Stimulated activated CD4-positive, alpha-beta T cell treated with anti-CD3 and anti-CD28 coated beads, TNF-alpha, amount 100 ng/mL, for 1 hour (primary cell): ENCODE measurements around the gene TENT5A.

Source experiments
- DNase-seq, 3 donors: peaks; one replicate each; pipeline ENCODE4 v3.0.0-alpha.2; 2020; ENCODE audit warnings: low read depth in 3 of 3, low spot score in 1 of 3

Gene TENT5A

DNA sequence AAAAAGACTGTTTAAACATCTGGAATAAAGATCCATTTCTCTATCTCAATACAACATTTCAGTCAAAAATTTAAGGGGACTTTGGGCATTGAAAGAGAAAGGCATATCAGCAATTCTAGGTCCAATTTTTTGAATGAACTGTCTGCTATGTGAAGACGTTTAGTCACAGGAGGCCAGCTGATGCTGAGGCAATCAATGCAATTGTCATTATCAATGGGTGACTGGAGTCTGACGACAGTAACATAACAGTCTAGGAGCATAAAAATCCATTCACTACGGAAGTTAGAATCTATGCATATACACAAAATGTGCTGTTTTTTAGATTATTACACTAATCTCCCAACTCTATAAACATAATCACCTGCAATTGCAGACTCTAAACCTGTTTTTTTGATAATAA lies 37.8 kb downstream of the TENT5A start:
- no peak for DNase-seq

DNA sequence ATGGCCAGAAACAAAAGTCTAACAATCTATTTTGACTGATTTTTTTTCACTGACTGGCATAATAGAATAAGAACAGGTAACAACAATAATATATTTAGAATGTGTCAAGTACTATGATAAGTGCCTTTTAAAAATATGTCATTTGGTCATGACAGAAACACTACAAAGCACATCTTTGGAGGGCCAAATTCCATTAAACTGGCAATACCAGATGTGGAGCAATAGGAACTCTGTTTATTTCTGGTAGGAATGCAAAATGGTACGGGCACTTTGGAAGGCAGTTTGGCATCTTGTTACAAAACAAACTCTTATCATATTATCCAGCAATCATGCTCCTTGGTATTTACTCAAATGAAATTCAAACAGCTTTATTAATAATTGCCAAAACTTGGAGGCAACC lies 39.3 kb downstream of the TENT5A start:
- DNase-seq = no peak

DNA sequence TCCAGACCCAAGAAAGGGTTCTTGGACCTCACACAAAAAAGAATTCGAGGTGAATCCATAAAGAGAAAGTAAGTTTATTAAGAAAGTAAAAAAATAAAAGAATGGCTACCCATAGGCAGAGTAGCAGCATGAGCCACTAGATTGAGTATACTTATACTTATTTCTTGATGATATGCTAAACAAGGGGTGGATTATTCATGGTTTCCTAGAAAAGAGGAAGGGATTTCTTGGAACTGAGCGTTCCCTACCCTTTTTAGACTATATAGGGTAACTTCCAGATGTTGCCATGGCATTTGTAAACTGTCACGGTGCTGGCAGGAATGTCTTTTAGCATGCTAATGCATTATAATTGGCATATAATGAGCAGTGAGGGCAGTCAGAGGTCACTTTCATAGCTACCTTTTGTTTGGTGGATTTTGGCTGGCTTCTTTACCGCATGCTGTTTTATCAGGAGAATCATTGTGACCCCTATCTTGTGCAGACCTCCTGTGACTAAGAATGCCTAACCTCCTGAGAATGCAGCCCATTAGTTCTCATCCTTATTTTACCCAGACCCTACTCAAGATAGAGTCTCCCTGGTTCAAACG lies 44.3 kb downstream of the TENT5A start:
- DNase-seq = no peak

DNA sequence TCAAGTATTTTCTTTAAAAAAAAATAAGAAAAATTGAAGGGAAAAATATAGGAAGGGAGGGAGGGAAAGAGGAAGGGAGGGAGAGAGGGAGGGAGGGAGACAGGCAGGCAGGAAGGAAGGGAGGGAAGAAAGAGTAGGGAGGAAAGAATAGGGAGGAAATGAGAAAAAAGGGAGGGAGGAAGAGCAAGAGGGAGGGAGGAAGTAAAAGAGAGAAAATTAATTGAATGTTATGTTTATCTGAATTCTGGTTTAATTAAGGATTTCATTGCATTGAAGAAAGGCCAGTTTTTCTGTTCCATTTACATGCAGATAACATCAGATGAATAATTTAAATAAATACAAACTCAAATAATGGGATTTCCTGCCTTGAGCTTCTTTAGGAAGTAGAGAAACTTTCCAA lies 47.8 kb downstream of the TENT5A start:
- DNase-seq = no peak

DNA sequence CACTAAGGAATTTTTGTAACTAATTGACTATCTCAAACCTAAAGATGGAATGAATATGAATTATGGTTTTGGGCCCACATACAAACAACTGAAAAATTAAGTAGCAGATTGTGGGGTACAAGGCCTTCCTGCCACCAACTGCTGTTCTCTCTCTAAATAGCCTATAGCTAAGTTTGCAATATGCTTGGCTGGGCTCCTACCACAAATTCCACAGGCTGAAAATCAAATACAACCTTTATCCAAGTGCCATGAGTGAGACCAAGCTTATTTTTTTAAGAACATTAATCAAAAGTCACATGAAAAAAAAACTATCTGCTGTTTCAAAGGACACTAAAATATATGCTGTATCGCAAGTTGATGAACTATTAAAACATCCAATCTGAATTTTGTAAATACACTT lies 52.1 kb downstream of the TENT5A start:
- DNase-seq = no peak

DNA sequence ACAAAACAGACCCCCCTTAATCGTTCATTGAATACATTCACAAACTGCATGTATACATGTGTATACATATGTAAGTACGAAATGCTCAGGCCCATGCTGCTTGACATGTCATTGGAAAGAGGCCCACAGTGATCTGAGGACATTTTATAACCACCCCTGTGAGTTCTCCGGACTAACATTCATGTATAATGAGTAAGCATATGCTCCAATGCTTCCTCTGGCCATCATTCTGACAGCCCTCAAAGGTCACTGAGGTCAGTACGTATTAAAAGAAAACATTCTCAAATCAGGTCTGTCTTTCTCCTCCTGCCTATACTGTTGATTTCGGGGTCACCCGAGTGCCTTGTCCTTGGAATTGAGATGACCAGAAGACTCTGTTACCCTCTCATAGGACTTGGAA lies 54.9 kb downstream of the TENT5A start:
- DNase-seq = no peak

DNA sequence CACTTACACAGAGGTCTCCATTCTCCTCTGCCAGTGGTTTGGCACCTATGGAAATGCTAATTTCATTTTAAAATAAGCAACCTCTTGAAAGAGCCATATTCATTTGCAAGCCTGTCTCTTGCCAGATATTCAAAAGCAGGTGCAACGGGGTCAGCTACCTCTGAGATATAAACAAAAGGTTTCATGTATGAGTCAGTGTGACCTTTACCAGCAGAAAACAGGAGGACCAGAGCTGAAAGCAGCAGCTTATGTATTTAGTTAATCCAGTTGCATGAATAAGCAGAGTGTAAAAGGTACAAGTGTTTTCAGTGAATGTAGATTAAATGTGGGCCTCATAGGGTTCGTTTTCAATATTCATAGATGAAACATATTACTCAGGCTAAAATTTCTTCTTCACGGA lies 56.0 kb downstream of the TENT5A start:
- DNase-seq = no peak
